GM18498 (cell line): ENCODE data around the gene DLX1.
"Not testable (repeated sequence)": the region's sequence is repeated elsewhere in the genome, so short reads cannot be mapped to it uniquely, and the experiment has no call there.

ENCODE experiments used
- ATAC-seq: cut with Tn5 transposase; IDR thresholded peaks from one replicate; pipeline ENCODE4 v1.9.1; 2021; ENCODE audit warnings: mild to moderate bottlenecking, moderate library complexity; ENCODE audit not compliant: unreplicated experiment

The DLX1 gene

DNA sequence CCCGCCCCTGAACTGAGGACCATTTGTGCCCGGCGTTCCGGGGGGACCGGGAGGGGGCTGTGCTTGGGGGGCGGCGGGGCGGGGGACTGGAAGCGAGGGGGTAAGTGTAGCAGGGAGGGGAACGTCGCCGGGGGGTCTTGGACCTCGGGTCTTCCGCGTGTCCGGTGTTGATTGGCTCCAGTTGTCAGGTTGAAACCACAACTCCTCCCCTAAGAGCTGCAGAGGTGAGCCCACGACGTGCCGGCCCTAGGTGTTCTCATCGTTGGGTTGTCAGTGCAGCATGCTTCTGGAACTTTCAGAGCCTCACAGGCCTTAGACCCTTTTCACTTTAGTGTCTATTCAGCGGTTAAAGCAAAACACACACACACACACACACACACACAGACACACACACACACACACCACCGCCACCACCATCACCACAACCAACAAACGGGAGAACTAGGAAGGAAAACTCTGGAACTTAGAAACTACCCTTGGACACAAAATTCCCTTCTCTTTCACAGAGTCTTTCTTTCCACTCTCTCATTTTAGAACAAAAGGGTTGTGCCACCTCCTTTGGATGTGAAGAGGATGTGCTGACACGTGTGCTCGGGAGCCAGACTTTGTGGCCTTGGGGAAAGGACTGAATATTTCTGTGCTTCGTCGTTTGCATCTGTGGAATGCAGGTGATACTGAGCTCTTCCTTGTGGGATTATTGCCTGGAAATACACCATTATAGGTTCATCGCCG, 24.1 kb downstream of the DLX1 start:
- ATAC-seq: no peak

GRCh38 chr2:172109988-172110811, 24.9 kb downstream of the DLX1 start:
- no peak for ATAC-seq

- ATAC-seq: no peak
Measured at GRCh38 chr2:172113617-172114016, 28.3 kb downstream of the DLX1 start.

DNA sequence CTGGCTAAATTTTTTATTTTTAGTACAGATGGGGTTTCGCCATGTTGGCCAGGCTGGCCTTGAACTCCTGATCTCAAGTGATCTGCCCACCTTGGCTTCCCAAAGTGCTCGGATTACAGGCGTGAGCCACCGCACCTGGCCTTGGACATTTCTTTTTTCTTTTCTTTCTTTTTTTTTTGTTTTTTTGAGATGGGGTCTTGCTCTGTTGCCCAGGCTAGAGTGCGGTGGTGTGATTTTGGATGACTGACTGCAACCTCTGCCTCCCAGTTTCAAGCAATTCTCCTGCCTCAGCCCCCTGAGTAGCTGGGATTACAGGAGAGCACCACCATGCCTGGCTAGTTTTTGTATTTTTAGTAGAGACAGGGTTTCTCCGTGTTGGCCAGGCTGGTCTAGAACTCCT, 28.9 kb downstream of the DLX1 start:
- ATAC-seq: not testable (repeated sequence)

GRCh38 chr2:172114579-172114978, 29.3 kb downstream of the DLX1 start:
- no peak for ATAC-seq

DNA sequence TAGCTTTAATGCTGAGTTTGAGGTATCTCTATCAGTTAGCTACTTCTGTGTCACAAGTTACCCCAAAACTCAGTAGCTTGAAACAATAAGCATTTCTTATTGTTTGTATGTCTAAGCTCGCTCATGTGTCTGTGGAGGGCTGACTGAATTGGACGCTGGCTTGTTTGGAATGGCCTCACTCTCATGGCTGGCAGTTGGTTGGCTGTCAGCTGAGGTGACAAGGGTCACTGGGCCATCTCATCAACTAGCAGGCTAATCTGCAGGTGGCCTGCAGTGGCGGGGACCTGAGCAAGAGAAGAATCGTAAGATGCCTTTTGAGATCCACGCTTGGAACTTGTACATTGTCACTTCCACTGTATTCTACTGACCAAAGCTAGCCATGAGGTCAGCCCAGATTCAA, 30.8 kb downstream of the DLX1 start:
- no peak for ATAC-seq

DNA sequence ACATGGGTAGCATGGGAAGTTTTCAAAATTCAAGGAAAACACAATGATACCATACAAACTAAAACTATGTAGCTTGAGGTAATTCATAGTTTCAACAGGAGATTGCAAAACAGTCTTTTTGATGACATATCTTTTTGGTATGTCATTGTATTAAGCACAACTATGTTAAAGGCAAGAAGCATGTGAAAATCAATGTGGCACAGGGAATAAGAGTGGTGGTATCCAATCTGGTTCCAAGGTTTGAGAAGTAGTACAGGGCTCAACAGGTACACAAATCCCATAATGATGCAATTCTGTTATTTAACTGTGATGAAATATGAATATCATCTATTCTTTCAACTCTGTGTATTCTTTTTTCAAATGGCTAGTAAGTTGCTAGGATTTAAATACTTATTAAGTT, 33.8 kb downstream of the DLX1 start:
- ATAC-seq: no peak

- no peak for ATAC-seq
Measured at GRCh38 chr2:172120118-172120517, 34.8 kb downstream of the DLX1 start.

DNA sequence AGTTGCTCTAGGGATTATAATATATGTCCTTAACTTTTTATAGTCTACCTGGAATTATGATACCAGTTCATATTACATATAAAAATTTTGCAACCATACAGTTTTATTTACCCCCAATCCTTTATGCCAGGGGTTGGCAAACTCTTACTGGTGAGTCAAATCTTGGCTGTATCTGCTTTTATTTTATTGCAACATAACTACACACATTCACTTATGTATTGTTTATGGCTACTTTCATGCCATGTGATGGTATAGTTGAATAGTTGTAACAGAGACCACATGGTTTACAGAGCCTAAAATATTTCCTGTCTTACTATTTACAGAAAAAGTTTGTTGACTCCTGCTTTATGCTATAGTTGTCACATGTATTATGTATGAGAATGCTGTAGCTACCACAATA, 43.2 kb downstream of the DLX1 start:
- no peak for ATAC-seq

GRCh38 chr2:172129404-172129803, 44.1 kb downstream of the DLX1 start:
- no peak for ATAC-seq

- no peak for ATAC-seq
Measured at GRCh38 chr2:172131713-172132555, 46.6 kb downstream of the DLX1 start.

- ATAC-seq: no peak
Measured at GRCh38 chr2:172134270-172134669, 49.0 kb downstream of the DLX1 start.

DNA sequence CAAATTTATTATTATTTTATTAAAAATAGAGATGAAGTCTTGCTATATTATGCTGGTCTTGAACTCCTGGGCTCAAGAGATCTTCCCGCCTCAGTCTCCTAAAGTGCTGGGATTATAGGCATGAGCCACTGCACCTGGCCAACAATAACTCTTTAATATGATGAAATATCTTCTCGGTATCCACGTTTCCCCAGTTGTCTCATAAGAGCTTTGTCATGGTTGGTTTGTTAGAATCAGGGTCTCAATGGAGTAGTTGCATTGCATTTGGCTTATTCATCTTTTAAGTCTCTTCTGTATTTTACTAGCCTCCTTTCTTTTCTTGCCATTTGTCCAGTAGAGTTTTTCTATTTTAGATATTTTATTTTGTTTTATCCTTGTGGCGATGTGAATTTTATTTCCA, 50.1 kb downstream of the DLX1 start:
- no peak for ATAC-seq

GRCh38 chr2:172137109-172137508, 51.8 kb downstream of the DLX1 start:
- no peak for ATAC-seq

DNA sequence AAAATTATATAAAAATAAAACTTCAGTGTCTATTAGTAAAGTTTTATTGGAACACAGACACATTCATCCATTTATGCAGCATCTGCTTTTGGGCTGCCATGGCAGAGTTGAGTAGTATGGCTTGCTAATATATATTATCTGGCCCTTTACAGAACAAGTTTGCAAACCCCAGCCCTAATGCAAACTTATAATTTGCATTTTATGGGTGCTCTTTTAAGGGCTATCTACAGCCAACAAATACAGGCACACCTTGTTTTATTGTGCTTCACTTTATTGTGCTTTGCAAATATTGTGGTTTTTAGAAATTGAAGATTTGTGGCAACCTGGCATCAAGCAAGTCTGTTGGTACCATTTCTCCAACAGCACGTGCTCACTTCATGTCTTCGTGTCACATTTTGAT, 52.6 kb downstream of the DLX1 start:
- no peak for ATAC-seq

GRCh38 chr2:172138727-172139126, 53.4 kb downstream of the DLX1 start:
- not testable (repeated sequence) for ATAC-seq
